MM.1S (cell line): Measurements from ENCODE around the gene HAGHL.

Experiments used
- CTCF ChIP-seq: fragments of 300-600 bp; sonication (generic); IDR thresholded peaks from 2 replicates; pipeline ENCODE4 v1.5.1; 2016; ENCODE audit warnings: antibody characterized with exemption, low read length, mixed read lengths
- EZH2 ChIP-seq: fragments of 300-600 bp; sonication (generic); optimal IDR thresholded peaks from 2 replicates; pipeline ENCODE3; 2017; ENCODE audit warnings: low read depth, mild to moderate bottlenecking, antibody characterized with exemption, low read length, mixed read lengths

GRCh38 chr16:694187-694862, 32.6 kb upstream of the HAGHL start:
- TF ChIP-seq CTCF (no peak), EZH2 (no peak)
